Stimulated activated CD4-positive, alpha-beta T cell treated with anti-CD3 and anti-CD28 coated beads, Interleukin-2, amount 100 ng/mL, for 4 hours (primary cell): Measurements from ENCODE around the gene MAGI2.

Source experiments
- DNase-seq: peaks from one replicate; pipeline ENCODE4 v3.0.0-alpha.2; 2020; ENCODE audit warnings: low read depth

The MAGI2 gene

DNA sequence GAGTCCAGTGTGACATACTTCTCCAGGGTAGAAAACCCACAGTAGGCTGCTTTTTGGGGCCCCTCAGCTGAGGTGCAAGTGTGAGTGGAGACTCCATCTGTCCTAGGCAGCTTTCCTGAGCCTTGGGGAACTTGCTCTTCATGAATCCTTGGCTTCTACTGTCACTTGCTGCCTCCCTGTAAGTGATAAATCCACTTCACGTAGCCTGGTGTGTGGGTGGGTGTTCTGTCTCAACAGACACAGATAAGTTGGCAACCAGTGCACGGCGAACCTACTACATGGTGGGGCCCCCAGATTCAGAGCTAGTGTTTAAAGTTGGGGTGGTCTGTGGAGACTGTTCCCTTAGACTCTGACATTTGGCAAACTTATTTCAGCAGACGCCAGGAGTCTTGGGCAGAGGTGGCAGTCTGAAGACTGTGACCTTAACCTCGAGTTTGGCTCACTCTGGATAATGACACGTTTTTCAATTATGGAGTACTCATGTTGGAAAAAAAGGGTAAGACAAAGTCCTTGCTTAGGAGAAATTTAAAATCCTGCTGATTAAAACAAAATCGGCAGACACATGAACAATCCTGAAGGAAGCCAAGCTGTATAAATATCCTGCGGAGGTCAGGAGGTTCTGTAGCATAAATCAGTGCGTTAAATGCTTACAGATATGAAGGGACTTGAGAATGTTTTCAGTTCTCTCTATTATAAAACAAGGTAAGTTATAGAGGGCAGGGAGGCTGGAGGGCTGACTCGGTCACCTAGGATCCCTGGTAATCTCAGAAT, 1278.0 kb downstream of the MAGI2 start:
- no peak for DNase-seq

DNA sequence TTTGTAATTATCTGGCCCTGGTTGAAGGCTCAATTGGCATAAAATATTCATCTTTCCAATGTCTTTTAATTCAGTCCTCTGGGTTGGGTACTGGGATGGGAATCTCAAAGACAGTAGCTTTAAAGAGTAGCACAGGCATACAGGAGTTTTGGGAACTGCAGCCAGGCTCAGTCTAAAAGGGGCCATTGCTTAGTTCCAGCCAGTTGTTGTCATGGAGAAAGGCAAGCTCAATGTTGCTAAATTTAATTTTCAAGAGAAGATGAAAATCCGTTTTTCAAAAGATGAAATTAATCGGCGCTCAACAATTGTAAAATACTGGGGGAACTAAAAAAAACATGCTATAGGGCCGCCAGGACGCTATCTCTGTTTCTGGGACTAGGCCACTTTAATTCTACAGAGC, 1279.8 kb downstream of the MAGI2 start:
- DNase-seq = no peak

DNA sequence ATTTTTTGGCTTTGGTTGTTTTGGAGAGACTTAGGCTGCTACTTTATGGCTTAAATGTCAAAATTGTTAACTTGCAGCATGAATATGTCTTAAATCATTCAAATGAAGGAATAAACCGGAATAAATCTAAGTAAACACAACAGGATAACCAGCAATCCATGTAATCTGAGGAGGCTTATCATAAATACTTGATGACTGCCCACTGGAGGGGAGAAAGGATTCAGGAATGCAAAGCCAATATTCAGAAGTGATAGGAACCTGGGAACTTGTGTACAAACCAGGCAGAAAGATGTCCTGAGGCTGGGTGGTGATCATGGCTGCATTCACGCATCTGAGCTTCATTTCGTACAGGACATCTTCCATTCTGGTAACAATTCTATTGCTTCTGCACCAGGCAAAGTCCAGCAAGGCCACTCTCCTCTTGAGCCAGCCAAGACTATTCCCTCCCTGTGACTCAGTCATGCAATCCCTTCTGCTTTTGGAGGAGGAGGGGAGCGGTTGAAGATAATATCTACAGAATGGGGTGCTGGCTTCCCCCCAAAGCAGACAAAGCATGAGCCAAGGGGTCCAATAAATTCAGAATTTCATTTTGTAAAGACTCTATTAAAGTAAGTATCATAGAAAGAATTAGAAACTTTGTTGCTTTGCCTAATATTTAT, 1280.4 kb downstream of the MAGI2 start:
- DNase-seq = no peak

- DNase-seq = no peak
Observed at GRCh38 chr7:78172267-78172757, 1281.2 kb downstream of the MAGI2 start.

- DNase-seq = no peak
Observed at GRCh38 chr7:78171398-78171797, 1282.1 kb downstream of the MAGI2 start.

DNA sequence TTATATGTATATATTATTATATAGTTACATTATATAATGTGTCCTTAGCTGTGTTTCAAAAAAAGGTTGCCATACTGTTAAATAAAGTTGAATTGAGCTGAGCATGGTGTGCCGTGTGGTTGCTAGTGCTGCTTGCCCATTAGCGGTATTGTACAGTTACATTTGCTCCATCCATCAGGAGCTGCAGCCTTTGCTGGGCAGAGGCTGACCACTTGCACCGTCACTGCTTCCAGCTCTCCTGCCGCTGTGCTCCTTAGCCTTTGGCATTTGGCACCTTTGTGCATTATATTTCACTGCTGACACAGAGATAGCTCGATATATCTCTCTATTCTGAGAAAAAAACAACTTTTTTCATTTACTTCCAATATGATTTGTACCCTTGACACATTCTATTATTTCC, 1282.7 kb downstream of the MAGI2 start:
- DNase-seq = no peak

DNA sequence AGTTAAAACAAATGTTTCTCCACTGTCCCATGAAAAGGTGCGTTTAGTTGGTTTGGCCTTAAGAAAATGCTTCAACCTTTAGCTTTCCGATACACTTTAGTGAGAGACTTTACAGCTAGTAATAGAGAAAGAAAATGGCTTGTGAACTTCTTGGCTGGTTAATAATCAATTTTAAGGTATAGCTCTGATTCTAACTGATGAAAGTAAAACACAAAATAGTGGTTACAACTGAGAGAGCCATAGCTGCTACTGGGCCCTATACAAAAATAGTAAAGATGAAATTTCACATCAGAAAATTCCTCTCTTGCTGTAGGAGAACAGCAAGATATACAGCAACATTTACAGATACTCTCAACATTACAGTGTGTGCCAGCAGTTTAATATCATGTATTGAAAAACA, 1283.5 kb downstream of the MAGI2 start:
- no peak for DNase-seq

- DNase-seq = no peak
Observed at GRCh38 chr7:78168865-78169264, 1284.6 kb downstream of the MAGI2 start.

DNA sequence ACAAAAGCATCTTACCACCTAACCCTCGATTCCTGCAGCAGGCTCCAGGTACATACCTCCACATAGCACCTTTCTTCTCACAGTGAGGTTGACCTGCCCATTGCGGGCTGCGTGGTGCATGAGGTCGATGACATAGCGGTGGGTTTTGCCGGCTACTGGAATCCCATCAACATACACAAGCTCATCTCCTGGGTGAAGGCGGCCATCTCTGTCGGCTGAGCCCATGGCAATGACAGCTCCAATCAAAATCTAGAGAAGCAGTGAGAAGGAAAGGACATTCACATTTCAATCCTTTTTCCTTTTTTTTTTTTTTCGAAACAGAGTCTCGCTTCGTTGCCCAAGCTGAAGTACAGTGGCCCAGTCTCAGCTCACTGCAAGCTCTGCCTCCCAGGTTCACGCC, 1285.6 kb downstream of the MAGI2 start:
- no peak for DNase-seq

DNA sequence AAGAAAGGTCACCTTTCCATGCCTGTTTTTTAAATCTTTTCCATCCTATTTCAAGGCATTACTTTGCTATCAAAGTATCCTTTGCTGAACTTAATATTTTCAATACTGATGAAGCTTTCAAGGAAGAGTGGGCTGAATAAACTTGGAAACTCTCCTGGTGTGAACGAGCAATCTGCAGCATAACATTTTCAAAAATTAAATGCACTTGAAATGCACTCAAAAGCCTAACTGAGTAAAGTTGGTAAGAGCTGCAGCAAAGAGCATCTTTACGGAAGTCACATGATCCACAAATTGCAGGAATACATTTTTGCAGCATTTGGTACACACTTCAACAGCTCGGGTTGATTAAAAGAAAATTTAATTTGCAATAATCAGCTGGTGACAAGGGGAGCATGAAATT, 1287.6 kb downstream of the MAGI2 start:
- DNase-seq = no peak

- DNase-seq = no peak
Observed at GRCh38 chr7:78165454-78165853, 1288.0 kb downstream of the MAGI2 start.

DNA sequence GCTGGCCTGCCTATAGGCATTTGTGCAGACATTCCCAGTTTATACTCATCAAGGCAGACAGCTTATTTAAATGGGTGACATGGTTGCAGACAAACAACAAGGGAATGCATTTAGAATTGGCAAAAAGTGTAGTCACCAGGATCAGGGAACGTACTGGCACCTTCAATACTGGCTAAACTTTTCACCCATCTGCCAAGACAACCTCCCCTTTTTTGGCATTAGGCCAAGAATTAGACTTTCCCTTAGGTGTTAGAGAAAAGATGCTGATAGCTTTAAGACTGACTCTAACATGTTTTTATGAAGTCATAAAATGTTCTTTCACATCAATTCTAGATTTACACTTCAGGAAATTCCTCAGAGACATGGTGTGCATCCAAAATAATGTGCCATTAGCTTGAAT, 1289.0 kb downstream of the MAGI2 start:
- DNase-seq = no peak

DNA sequence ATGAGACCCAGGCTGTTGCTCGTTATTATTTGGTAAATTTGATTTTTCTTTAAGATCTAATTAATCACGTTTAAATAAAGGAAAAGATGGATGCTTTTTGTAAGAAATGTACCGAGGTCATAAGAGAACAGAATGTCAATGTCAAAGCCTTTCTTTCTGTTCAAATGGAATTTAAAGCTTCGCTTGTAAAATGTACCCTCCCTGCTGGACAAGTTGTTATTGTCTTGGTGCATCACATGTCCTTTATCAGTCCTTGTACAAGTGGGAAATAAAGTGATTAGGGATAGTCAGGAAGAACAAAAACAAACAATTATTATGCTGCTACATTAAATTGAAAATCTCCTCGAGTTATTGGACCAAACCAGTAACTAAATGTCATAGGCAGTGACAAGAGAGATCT, 1291.7 kb downstream of the MAGI2 start:
- DNase-seq = no peak

- DNase-seq = no peak
Observed at GRCh38 chr7:78159545-78159944, 1293.9 kb downstream of the MAGI2 start.

- no peak for DNase-seq
Observed at GRCh38 chr7:78153285-78153684, 1300.2 kb downstream of the MAGI2 start.

DNA sequence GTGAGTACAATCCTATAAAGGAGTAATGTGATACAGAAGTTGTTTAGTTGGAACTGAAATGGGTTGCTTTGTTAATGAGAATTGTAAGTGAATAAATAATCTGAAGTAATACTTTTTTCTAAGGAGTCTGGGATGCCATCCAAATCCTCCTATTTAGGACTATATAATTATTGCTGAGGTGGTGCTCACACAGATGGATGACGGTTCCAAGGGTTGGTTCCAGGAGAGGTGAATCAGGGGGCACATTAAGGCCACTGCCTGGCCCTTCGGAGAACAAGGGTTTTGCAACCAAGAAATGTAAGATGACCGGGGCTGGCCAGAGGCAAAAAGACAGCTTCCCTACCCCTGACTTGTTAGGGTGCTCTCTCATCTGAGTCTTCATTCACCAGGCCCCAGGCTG, 1302.2 kb downstream of the MAGI2 start:
- no peak for DNase-seq

DNA sequence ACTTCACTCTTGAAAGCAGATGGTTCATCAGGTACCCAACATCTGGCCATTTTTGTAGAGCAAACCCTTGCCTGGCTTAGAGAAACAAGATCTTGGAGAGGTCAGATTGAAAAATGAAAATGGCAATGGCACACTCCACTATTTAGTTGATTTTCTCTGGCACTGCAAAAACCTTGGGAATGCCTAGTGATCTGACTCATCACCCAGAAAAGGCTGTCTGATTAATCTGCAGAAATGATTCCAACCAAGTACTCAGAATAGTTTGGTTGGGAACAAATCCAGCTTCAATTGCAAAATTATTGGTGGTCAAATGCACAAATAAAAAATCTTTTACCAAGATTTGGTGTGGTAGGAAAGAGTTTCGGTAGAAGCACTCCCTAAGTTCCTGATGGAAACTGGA, 1303.7 kb downstream of the MAGI2 start:
- no peak for DNase-seq

DNA sequence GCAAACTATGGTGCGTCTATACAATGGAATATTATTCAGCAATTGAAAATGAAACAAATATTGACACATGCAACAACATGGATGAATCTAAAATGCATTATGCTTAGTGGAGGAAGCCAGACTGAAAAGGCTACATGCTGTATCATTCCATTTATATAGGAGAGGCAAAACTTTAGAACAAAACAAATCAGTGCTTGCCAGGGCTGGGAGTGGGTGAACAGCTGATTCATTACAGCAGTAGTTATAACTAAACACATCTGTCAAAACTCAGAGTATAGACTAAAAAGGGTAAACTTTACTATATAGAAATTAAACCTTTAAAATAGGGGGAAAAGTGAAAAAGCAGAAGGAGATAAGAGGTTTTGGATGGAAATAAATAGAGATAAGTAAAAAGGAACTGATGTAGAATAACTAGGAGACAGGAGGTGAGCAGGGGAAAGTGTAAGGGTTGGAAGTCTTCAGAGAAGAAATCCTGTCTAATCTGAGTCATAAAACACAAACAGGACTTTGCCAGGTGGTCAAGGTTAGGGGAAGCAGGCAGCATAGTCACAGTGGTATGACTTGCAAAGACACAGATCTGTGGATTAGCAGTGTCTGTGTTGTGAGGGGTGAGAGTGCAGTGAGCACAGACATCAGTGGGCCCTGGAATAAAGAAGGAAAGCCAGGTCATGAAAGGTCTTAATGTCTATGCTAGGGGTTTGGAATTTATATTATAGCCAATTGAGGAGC, 1305.1 kb downstream of the MAGI2 start:
- no peak for DNase-seq

DNA sequence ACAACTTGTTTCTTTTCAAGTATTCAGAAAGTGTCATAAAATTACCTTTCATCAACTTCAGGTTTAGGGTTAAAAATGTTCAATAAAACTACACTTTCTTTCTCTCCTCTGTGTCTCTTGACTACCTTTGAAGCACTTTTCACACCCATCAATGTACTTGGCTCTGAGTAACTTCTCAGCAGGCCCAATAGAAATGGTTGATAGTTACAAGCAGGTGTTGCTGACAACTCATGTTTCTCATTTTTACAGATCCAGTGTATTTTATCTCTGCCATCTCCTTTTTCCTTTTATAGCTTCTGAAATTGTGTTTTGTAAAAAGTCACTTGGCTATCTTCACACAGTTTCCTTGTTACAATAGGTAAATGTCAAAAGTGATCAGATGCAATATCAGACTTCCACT, 1306.9 kb downstream of the MAGI2 start:
- DNase-seq = no peak

DNA sequence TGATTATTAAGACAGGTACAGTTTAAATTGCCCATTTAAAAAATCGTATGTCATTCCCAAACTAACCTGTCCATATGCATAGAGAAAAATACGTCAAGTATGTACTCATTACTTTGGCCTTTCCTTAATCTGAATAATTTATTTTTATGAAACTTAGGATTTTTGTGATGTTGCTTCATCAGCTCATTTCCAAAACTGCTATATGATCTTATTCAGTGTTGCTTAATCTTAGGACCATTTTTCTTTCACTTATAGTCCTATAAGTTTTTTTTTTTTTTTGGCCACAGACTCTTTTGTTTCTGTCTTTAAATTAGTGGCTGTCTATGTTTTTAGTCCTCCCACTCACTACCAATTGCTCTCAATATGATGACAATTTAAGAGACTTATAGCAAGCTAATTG, 1309.8 kb downstream of the MAGI2 start:
- no peak for DNase-seq

- DNase-seq = no peak
Observed at GRCh38 chr7:78141522-78142281, 1311.8 kb downstream of the MAGI2 start.

DNA sequence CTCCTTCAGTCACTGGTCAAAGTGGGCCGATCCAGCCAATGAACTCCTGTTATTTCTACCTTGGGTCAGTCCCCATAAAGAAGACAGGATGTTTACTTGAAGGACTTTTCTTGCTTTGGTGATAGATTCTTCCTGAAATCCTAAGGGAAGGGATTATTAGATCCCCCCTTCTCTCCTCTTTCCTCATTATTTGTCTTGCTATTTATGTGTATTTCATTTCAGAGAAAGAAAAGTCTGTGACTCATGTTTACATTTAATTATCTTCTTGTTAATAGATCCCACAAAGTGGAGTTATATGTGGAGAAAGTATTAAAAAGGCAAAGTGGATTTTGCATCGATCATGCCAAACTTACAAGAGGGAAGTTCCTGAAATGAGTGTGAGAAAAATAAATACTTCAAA, 1313.4 kb downstream of the MAGI2 start:
- DNase-seq = no peak
